Mucosa of rectum (tissue), 2 donors: Measurements from ENCODE around the gene FRMD6.

ENCODE experiments used
- H3K27ac ChIP-seq, 2 donors: one replicate each; pipeline ENCODE4 v1.7.0; 2013; ENCODE audit warnings: inconsistent platforms in 2 of 2, low read depth in 2 of 2, low read length in 2 of 2
- H3K27me3 ChIP-seq, 2 donors: one replicate each; pipeline ENCODE4 v1.7.0; 2013; ENCODE audit warnings: low read length in 2 of 2; ENCODE audit not compliant: control insufficient read depth in 2 of 2, insufficient read depth in 2 of 2
- H3K36me3 ChIP-seq, 2 donors: one replicate each; pipeline ENCODE4 v1.7.0; 2013; ENCODE audit warnings: low read length in 2 of 2; ENCODE audit not compliant: control insufficient read depth in 2 of 2, insufficient read depth in 2 of 2
- H3K4me1 ChIP-seq, 2 donors: one replicate each; pipeline ENCODE4 v1.7.0; 2013; ENCODE audit warnings: low read length in 2 of 2, mild to moderate bottlenecking in 1 of 2; ENCODE audit not compliant: control insufficient read depth in 2 of 2, insufficient read depth in 2 of 2
- H3K4me3 ChIP-seq, 2 donors: one replicate each; pipeline ENCODE4 v1.7.0; 2013; ENCODE audit warnings: low read length in 2 of 2
- H3K9ac ChIP-seq, 2 donors: one replicate each; pipeline ENCODE4 v1.7.0; 2013; ENCODE audit warnings: low read length in 2 of 2, low read depth in 1 of 2, mild to moderate bottlenecking in 1 of 2
- H3K9me3 ChIP-seq, 2 donors: one replicate each; pipeline ENCODE4 v1.7.0; 2013; ENCODE audit warnings: low read length in 2 of 2; ENCODE audit not compliant: control insufficient read depth in 2 of 2
- donor health status: healthy.
- donor health status: Normal muscosa, but diverticular disease.

The FRMD6 gene

GRCh38 chr14:51648296-51648695, 3.4 kb upstream of the FRMD6 start:
- Histone ChIP-seq H3K4me1 (peaks cover 9 to 11% of the 10 kb centered on the region in 2 donors), H3K27me3 (peaks cover 0 to 7% of the 10 kb centered on the region in 2 donors), H3K9ac (no peak overlapping the region), H3K27ac (no peak overlapping the region), H3K36me3 (no peaks in the 10 kb centered on the region), H3K4me3 (no peak overlapping the region), H3K9me3 (no peaks in the 10 kb centered on the region)

DNA sequence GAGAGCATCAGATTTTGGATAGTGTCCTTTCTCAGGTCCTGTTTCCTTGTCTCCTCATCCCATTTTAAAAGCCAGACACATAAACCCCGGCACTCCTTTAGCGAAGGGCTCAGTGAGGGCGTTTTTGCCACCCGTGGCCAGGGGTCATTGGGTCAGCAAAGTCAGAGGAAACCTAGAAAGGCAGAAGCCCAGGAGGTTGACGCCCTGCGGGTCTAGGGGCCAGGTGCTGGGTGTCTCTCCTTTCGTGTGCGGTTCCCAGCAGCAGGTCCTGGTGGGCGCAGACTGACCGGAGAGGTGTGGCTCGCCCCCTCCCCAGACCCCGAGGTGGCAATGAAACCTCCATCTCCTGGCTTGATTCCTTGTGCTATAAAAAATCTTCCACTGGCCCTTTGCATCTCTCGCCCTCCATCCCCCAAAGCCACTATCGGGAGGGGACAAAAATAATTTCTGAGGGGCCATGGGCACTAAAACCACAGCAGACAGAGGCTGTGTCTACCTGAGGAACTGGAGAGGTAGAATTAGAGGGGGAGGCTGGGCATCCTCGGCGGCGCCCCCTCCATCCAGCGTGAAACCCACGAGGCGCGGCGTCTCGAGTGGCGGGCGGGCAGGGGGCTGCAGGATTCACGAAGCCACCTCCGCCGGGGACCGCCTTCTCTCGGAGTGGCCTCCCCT, 858 bp upstream of the FRMD6 start:
- Histone ChIP-seq H3K27ac (peak overlapping the region; percentile 89 to 92), H3K27me3 (peaks cover 0 to 20% of the 10 kb centered on the region in 2 donors), H3K4me1 (peaks cover 9 to 11% of the 10 kb centered on the region in 2 donors), H3K9ac (peak overlapping the region; percentile 93), H3K36me3 (no peaks in the 10 kb centered on the region), H3K9me3 (no peaks in the 10 kb centered on the region), H3K4me3 (peak overlapping the region; percentile 84 to 95)

- Histone ChIP-seq H3K36me3 (no peaks in the 10 kb centered on the region), H3K4me3 (peak overlapping the region; percentile 80), H3K9ac (peak overlapping the region; percentile 69 to 78), H3K27me3 (peaks cover 0 to 20% of the 10 kb centered on the region in 2 donors), H3K4me1 (peaks cover 9 to 11% of the 10 kb centered on the region in 2 donors), H3K9me3 (no peaks in the 10 kb centered on the region), H3K27ac (peak overlapping the region; percentile 78 to 82)
Observed at GRCh38 chr14:51652168-51653078, 713 bp downstream of the FRMD6 start.

DNA sequence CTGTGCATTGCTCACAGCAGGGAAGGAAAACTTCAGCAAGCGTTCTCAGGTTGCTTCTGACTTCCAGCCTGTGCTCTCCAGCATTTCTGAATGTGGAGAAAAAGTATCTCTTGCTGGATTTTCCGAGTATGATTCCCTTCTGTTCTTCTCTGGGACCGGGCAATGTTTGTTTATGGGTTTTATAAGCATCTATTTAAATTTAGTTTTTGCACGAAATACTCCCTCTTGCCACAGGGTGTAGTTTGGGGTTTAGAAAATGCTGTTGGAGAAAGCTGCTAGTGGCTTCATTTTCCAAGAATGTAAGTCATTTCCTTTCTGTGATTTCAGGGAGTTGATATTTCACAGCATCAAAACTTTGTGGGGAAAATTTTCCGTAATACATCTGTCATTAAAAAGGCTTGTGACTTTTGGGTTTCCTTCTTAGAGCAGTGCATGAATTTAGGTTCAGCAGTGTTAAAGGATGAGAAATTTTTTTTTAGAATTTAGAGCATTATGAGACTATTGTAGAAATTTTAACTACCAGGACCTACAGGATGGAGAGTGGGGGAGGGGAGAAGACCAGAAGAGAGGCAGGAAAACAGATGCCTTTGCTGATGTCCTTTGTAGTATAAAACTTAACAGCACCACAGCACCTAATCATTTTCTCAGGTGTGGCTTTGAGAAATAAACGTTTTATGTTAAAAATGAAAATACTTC, 1.5 kb downstream of the FRMD6 start:
- no peaks in the 10 kb centered on the region for H3K36me3 ChIP-seq
- peaks cover 11 to 12% of the 10 kb centered on the region in 2 donors for H3K4me1 ChIP-seq
- peak overlapping the region; percentile 80 for H3K4me3 ChIP-seq
- H3K27me3 ChIP-seq: peaks cover 0 to 20% of the 10 kb centered on the region in 2 donors
- H3K9ac ChIP-seq: peak overlapping the region in 1 of 2 donors; percentile 78
- no peaks in the 10 kb centered on the region for H3K9me3 ChIP-seq
- peak overlapping the region; percentile 78 to 82 for H3K27ac ChIP-seq

DNA sequence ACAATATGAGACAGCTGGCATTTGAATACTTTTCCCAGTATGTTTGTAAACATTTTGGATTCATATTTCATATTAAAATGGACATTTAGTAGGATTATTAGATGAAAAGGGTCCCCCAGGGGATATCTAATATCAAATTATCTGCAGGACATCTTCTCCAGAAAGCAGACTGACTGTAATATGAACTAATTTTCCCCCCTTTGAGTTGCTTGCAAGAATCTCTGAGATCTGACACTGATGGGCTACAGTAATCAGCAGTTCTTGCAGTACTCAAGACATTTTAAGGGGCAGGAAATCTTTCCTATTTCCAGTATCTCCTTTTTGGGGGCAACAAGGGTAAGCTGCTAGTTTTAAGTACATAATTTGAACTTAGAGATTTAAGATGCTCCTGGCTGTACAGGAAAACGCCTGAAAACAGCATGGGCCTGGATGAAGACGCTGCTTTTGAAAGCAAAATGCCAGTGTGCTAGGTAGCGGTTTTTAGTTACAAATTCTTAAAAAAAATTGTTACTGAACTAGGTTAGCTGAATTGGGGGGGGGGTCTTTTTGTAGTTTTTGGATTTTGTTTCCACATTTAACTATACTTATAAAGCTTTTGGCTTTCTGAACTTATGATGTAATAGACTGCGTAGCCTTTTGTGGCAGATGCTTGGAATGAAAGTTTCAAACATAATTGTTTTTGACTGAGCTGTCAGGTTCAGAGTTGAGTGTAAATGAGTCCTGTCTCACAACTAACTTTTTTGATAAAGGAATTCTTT, 2.2 kb downstream of the FRMD6 start:
- Histone ChIP-seq H3K27me3 (peaks cover 0 to 20% of the 10 kb centered on the region in 2 donors), H3K4me3 (peak overlapping the region; percentile 48 to 80), H3K27ac (peak overlapping the region; percentile 40 to 78), H3K9ac (peak overlapping the region in 1 of 2 donors; percentile 34), H3K9me3 (no peaks in the 10 kb centered on the region), H3K36me3 (no peaks in the 10 kb centered on the region), H3K4me1 (peaks cover 11 to 12% of the 10 kb centered on the region in 2 donors)

- Histone ChIP-seq H3K27ac (peak overlapping the region in 1 of 2 donors; percentile 32), H3K27me3 (peaks cover 0 to 20% of the 10 kb centered on the region in 2 donors), H3K4me1 (peaks cover 11 to 12% of the 10 kb centered on the region in 2 donors), H3K36me3 (no peaks in the 10 kb centered on the region), H3K9me3 (no peaks in the 10 kb centered on the region), H3K4me3 (no peak overlapping the region), H3K9ac (no peak overlapping the region)
Observed at GRCh38 chr14:51654533-51654845, 2.8 kb downstream of the FRMD6 start.

- Histone ChIP-seq H3K4me3 (no peak overlapping the region), H3K9me3 (no peaks in the 10 kb centered on the region), H3K27ac (no peak overlapping the region), H3K27me3 (peaks cover 0 to 17% of the 10 kb centered on the region in 2 donors), H3K36me3 (no peaks in the 10 kb centered on the region), H3K9ac (no peak overlapping the region), H3K4me1 (peaks cover 3 to 6% of the 10 kb centered on the region in 2 donors)
Observed at GRCh38 chr14:51657762-51658161, 6.1 kb downstream of the FRMD6 start.

DNA sequence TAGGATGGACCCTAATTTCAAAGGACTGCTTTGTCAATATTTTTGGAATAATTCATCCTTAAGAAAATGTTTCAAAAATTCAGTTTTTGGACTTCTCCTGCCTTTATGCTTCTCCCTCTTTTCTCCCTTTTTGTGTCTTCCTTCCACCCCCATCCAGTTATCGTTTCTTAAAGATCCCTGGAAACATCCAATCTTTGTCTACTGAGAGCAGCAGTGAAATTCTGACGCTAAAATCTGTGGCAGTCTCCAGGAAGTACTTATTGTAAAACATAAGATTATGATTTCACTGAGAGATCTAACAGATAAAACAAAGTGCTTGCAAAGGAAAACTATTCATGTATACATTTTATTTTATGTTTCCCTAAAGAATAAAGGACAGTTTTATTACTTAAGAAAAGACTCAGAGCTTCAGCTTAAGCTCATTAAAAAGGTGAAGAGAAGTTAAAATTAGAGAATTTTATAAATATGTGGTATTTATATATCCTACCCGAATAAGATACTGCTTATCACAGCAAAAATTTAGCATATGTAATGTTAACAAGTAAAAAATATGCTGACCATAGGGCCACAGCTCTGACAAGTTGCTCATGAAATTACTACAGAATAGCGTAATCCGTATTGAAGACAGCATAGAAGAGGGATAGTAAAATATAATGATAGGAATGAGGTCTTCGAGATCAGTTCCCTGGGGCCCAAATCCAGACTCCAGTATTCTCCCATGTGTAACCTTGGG, 6.9 kb downstream of the FRMD6 start:
- no peaks in the 10 kb centered on the region for H3K36me3 ChIP-seq
- peaks cover 0 to 3% of the 10 kb centered on the region in 2 donors for H3K4me1 ChIP-seq
- H3K4me3 ChIP-seq: no peak overlapping the region
- no peaks in the 10 kb centered on the region for H3K9me3 ChIP-seq
- H3K27me3 ChIP-seq: peaks cover 0 to 10% of the 10 kb centered on the region in 2 donors
- no peak overlapping the region for H3K27ac ChIP-seq
- H3K9ac ChIP-seq: no peak overlapping the region

- H3K36me3 ChIP-seq: no peaks in the 10 kb centered on the region
- H3K9me3 ChIP-seq: no peaks in the 10 kb centered on the region
- no peak overlapping the region for H3K4me3 ChIP-seq
- H3K27ac ChIP-seq: no peak overlapping the region
- no peak overlapping the region for H3K9ac ChIP-seq
- peaks cover 0 to 3% of the 10 kb centered on the region in 2 donors for H3K4me1 ChIP-seq
- H3K27me3 ChIP-seq: no peaks in the 10 kb centered on the region
Observed at GRCh38 chr14:51660741-51661140, 9.0 kb downstream of the FRMD6 start.
